HG03439 (cell line): ENCODE data around the gene UBA1.

Source experiments
- ATAC-seq: cut with Tn5 transposase; IDR thresholded peaks from one replicate; pipeline ENCODE4 v1.9.1; 2021; ENCODE audit warnings: mild to moderate bottlenecking, moderate library complexity; ENCODE audit not compliant: unreplicated experiment

Gene UBA1

DNA sequence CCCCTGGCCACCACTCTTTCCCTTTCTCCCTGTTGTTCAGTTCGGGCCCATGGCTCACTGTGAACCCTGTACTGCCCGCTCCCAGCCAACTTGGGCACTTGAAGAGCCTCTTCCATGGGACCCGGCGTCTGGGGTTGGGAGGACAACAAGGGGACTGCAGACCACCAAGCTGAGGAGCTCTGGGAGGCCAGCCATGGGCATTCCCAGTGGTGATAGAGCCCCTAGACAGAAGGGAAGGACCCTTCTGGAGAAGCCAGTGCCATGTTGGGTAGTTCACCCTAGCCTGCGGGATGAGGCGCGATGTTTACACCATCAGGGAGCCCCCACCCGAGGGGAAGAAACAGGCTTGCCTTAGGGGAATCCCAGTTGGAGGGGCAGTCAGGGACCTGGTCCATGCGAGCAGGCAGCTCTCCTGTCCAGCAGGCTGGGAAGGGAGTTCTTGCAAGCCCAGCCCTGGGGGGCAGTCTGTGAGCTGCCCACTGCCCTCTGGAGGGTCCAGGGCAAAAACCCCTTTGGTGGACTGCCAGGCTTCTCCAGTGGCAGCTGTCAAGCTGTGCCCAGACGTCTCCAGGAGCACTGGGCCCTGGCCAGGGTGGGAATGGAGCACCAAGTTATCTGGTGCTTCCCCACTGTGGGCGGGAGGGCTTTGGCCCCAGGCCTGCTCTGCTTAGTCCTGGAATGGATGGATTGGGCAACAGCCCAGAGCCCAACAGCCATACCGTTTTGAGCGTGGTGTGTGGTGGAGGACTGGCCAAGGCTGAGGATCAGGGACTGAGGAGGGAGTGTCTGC lies 23.7 kb upstream of the UBA1 start:
- no peak for ATAC-seq

DNA sequence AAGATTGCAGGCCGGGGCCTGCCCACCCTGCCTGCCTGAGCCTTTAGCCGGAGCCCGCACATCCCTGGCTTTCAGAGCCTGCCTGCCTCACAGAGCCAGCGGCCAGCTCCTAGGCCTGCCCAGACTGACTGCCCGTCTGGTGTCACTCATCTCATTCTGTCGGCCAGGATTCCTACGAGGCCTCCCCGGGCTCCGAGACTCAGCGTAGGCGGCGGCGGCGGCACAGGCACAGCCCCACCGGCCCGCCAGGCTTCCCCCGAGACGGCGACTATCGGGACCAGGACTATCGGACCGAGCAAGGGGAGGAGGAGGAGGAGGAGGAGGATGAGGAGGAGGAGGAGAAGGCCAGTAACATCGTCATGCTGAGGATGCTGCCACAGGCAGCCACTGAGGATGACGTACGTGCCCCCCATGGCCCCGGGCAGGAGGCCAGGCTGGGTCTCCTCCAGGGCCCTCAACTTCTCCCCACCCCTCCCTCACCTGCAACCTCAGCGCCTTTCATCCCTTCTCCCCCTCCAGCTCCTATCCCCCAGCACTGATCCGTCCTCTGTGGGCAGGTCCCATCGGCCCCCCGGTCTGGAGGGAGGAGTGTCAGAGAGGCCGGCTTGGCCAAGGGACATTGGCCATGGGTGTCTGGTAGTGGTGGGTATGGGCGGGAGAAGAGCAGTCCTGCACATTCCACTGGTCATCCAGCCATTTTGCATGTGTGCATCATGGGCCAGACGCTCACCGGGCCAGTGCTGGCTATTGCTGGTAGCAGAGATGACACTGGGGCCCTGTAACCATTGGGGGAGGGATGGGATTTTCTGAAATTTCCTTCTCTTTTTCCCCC lies 22.6 kb upstream of the UBA1 start:
- no peak for ATAC-seq

DNA sequence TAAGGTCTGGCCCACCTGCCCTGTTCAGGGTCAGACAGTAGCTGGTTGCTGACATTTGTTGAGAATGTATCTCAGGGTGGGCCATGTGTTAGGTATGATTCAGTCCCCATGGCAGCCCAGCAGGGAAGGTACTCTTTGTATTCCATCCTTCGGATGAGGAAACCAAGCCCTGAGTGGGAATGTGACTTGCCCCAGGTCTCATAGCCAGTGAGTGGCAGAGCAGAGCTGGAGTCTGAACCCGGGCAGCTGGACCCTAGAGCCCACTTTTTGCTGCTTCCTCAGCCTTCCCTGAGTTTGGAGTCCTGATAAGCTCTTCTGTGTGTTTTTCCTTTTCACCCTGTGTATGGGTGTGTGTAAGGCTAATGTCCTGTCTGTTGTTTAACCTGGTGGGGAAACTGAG lies 21.6 kb upstream of the UBA1 start:
- no peak for ATAC-seq

DNA sequence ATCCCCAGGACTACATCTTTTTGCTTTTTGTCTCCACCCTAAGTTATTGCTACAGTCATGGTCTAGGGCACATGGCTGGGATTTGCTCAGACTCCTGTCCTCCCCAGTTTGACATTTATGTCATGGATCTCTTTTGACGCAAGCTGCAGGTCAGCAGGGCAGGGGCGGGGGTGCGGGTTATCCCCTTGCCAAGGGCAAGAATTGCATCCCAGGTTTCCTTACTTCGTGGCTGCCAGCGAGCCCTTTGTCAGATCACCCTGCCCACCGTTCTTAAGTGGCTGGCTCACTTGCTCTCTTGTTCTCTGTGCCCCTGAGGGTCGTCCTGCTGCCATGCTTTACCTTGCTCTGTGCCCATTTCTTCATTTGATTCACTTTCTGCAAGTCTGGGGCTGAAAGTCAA lies 21.1 kb upstream of the UBA1 start:
- ATAC-seq = no peak

DNA sequence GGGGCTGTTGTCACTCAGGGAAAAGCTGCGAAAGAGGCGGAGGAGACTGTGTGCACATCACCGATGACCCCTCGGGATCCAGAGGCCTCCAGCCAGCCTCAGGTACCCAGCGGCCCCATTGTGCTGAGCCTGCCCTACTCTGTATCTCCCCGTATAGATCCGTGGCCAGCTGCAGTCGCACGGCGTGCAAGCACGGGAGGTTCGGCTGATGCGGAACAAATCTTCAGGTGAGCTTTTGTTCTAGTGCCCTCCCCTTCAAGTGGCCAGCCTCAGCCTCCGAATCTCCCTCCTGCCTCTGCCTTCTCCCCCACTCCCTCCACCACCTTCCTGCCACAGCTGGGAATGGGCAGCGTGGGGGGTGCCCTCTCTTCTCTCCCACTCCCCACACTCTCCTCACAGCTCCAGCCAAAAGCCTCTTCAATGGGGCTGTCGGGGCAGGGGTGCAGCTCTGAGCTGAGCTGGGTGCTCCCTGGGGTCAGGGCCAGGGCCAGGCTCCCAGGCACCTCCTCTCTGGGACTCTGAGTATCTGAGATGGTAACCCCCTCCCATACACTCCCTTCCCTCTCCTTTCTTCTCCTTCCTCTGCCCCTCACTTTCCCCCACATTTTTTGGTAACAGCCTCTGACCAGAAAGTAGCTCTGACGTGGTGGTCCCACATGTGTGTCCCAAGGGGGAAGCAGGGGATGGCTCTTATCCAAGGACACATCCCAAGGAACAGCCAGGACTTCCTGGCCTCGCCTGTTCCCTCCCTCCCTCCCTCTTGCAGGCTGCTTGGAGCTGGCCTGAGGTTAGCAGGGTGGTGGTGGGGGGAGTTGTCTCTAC lies 20.4 kb upstream of the UBA1 start:
- no peak for ATAC-seq

DNA sequence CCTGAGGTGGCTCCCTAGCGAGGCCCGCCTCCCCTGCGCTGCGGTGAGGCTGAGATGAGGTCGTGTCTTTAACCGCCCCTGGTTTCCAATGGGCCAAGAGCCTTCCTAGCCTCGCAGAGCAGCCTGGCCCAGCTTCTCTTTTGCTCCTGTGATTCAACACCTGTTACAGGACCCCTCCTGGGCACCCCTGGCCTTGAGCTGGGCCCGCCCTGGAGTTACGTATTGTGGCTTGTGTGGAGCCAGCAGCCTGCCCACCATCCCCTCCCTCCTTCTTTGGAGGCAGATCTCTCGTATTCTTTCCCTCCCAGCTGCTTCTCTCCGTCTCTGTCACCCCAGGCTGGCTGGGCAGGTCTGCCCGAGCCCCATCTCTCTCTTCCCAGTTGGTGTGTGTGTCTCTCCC lies 19.3 kb upstream of the UBA1 start:
- ATAC-seq = no peak

DNA sequence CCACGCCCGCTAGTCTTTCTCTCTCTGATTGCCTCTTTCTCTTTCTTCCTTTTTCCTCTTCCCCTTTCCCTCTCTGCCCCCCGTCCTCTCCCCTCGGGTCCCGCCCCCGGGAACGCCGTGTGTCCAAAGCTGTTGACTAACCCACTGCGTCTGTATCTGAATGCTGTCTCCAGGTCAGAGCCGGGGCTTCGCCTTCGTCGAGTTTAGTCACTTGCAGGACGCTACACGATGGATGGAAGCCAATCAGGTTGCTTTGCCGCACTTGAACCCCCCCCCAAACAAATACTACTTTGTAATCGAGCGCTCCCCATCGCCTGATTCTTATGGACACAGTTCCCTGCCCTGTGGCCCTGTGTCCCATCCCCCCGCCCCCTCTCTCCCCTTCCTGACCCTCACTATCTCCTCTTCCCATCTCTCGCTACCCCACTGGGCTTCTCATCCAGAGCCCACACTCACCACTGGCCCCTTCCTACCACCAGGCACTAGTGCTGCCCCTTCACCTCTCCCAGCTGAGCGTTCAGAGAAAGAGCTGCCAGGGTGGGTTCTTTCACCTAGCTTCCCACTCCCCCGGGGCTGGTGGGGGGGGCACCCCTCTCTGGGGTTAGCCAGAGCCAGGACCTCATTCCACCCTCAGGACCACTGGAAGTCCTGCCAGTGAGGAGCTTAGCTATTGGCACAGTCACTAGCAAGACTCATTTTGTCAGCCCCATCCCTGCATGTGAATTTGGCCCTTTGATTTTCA lies 18.6 kb upstream of the UBA1 start:
- no peak for ATAC-seq

DNA sequence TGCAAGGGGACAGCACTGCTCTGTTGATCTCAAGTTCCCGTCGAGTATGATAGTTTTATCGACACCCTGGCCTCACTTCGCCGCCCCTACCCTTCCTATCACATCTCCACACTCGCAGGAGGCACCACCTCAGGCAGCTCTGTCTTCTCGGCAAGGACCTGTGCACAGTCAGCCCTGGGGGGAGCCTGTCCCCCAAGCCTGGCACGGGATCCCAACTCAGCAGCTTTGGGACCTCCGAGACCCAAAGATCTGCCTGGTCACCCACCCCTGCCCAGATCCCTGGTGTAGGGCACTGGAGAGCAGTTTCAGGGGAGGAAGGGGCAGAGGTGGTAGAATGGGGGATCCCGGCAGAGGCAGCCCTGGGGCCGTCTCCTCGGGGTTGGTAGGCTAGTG lies 18.0 kb upstream of the UBA1 start:
- ATAC-seq = no peak

DNA sequence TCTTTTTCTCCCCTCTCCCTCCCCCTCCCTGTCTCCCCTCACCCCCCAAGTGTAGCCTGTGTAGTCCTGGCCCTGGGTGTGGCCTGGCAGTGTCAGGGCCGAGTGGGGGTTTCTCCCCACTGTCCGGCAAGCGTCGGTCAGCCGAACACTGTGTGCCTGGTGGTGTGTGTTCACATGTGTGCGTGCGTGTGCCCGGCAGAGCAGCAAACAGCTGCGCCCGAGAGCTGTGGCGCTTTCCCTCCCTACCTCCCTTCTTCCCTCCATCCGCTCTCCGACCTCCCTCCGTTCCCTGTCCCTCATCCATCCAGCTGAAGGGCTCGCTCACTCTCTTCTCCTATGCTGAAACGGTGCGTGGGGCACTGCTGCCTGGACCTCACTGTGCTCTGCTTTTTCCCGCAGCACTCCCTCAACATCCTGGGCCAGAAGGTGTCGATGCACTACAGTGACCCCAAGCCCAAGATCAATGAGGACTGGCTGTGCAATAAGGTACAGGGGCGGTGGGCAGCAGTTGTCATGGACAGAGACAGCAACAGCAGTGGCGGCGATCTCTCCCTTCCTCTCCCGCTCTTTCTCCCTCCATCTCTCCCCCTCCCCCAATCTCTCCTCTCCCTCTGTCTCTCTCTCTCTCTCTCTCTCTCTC lies 17.4 kb upstream of the UBA1 start:
- ATAC-seq = no peak

DNA sequence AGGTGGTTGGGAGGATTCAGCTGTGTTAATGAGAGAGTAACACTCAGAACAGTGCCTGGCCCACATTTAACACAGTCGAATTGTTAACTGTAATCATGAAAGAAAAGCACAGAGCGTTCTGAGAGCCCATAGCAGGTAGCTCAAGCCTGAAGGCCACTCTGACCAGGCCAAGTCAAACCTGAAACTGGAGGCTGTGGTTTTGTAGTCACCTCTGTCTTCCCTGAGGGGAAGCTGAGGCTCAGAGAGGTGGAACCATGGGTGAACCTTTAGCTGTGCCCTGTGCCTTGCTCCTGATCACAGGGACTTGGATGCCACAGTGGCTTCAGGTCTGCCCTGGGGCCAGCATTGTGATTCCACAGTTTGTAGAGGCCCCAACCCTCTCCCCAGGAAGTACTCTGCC lies 16.6 kb upstream of the UBA1 start:
- no peak for ATAC-seq

DNA sequence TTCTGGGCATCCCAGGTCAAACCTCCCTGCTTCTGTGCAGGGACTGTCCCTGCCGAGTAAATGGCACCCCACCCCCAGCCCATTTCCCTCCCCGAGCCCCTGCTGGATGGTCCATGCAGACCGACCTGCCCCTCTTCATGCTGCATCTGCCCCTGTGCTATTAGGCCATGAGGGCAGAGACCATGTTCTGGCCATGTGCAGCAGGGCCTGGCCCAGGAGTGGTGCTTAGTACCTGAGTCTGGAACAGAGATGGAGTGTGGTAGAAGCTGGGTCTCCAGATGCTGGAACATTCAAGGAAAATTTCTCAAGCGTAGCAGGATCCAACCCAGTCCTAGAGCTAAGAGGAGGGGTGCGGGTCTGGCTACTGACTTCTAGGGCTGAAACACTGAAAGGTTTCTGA lies 15.3 kb upstream of the UBA1 start:
- no peak for ATAC-seq

DNA sequence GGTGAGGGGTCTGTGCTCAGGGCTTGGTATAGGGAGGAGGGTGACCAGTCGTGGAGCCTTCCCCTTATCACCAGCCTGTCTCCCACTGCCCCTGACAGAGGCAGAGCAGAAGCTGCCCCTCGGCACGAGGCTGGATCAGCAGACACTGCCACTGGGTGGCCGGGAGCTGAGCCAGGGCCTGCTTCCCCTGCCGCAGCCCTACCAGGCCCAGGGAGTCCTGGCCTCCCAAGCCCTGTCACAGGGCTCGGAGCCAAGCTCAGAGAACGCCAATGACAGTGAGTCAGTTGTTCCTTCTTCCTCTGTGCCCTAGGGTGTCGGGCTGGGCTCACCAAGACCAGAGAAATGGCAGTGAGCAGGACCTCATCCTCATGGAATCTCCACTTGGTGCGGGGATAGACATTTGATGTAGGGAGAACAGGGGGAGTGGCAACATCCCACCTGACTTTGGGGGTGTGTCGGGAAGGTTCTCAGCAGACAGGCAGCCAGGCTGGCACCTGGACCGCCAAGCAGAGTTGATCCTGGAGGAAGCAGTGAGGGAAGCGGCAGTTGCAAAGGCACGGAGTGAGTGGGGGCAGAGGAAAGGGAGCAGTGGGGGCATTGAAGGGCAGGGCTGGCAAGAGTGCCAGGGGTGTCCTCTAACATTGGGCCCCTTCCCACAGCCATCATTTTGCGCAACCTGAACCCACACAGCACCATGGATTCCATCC lies 14.3 kb upstream of the UBA1 start:
- ATAC-seq = no peak

DNA sequence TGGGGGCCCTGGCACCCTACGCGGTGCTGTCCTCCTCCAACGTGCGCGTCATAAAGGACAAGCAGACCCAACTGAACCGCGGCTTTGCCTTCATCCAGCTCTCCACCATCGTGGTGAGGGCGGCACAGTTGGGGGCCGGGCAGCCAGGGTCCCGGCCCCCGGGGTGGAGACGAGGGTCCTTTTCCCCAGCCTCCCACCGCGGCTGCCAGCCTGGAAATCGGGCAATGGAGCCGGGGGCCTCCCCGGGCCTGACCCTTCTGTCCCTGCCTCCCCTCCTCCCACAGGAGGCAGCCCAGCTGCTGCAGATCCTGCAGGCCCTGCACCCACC lies 13.7 kb upstream of the UBA1 start:
- ATAC-seq = no peak

DNA sequence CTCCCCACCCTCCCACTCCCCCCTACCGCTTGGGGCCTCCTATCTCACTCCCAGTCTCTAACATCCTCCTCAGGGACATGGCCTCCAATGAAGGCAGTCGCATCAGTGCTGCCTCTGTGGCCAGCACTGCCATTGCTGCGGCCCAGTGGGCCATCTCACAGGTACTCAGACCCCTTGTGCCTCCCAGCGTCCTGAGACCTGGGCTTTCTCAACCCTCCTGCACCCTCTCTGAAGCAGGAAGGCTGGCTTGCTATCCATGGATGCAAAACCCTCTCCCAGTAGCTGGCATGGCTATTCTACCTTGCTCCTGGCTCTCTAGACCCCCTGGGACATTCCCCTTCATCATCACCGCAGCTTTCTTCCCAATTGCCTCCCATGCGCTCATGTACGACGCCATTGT lies 13.3 kb upstream of the UBA1 start:
- no peak for ATAC-seq

DNA sequence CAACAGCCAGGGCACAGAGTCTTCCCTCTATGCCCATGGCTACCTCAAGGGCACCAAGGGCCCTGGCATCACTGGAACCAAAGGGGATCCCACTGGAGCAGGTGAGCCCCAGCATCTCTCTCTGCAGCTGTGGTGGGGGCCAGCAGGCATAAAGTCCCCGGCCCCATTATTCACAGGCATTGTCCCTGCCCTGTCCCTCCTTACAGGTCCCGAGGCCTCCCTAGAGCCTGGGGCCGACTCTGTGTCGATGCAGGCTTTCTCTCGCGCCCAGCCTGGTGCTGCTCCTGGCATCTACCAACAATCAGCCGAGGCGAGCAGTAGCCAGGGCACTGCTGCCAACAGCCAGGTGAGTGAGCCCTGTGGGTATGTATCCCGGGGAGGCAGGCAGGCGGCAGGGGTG lies 12.3 kb upstream of the UBA1 start:
- no peak for ATAC-seq

DNA sequence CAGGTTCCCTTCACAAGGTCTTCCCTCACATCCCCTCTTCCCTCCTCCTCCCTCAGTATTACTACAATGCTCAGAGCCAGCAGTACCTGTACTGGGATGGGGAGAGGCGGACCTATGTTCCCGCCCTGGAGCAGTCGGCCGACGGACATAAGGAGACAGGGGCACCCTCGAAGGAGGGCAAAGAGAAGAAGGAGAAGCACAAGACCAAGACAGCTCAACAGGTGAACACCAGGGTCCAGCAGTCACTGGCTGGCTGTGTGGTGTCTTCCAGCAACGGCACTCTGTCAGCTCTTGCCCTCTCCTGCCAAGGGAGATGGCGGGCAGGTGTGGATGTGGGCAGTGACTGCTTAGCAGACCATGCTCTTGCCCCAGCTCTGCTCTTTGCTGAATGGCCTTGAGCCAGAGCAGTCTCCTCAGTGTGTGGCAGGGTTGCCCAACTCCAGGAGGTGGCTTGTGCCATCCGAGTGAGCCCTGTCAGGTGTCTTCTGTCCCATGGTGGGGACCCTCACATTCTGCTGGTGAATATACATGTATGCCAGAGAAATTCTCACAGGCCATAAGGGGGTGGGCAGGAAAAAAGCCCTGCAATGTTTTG lies 11.4 kb upstream of the UBA1 start:
- no peak for ATAC-seq

DNA sequence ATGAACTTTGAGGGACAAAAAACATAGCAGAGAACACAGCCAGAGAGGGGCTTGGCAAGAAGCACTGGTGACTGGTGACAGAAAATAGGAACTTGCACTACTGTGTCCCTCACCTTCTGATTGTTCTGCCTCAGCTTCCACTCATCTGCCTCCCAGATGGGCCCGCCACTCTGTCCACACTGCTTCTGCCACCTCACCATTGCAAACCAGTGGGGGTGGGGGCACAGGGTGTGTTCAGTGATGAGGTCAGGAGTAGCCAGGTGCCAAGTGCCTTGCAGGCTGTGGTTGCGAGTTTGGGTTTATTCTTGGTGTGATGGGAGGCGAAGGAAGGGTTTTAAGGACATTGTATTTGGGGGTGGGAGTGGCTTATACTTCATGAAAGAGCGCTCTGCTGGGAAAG lies 9.1 kb upstream of the UBA1 start:
- no peak for ATAC-seq

DNA sequence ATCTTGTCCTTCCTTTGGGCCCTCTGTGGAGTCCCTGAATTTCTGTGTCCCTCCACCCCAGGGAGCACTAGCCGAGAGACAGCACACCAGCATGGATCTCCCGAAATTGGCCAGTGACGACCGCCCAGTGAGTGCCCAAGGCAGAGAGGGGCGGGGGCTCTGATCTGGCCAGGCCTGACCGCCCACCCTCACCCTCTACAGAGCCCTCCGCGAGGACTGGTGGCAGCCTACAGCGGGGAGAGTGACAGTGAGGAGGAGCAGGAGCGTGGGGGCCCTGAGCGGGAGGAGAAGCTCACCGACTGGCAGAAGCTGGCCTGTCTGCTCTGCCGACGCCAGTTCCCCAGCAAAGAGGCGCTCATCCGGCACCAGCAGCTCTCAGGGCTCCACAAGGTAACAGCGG lies 8.4 kb upstream of the UBA1 start:
- no peak for ATAC-seq

DNA sequence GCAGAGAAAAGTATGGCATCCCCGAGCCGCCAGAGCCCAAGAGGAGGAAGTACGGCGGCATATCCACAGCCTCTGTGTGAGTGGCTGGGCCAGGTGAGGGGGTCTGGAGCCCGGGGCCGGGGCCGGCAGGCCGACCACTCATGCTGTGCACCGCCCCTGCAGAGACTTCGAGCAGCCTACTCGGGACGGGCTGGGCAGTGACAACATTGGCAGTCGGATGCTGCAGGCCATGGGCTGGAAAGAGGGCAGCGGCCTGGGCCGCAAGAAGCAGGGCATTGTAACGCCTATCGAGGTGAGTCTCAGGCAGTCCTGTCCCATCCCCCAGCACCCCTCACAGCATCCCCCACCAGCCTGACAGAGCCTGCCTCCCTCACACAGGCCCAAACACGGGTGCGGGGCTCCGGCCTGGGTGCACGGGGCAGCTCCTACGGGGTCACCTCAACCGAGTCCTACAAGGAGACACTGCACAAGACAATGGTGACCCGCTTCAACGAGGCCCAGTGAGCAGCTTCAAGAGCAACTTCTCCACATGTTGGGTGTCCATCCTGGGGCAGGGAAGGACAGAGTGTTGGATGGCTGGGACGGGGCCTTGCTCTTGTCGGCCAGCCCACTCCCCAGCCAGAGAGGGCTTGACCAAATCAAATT lies 7.4 kb upstream of the UBA1 start:
- ATAC-seq = no peak
